Measurements from ENCODE around the gene WASF2.

Gene WASF2

DNA sequence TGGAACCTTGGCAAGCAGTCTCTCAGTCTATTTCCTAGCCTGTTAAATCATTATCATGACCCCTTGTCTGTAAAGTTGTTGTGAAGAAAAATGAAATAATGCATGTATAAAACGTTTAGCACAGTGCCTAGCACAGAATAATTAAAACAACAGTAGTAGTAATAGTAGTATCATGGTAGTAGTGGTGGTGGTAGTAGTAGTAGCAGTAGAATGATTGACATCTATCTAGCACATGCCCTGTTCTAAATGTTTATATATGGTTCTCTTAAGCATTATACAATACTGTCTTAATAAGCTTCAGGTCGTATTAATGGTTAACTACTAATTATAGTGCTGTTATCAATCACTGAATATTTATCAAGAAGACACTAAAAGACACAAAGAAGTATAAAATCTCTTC lies 50.8 kb downstream of the WASF2 start:
- H3K4me2 ChIP-seq (ENCODE audit: insufficient read depth, low read length), result no peak overlapping the region

DNA sequence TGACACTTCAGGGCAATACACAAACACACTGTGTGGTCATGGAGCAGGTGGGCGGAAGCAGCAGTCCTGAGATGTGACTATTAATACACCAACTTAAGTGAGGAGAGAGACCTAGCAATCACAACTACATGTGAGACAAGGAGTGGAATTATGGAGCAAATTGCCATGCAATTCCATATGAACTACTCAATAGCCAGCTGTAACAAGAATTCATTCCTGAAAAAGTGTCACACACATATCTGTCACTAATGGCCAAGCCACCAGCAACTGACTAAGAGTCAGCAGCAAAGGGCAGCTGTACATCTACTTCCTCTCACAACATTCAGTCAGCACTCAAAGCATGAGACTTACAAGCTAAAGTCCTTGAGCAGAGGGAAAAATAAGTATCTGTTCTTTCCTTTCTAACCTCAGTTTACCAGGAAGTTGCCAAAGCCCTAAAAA lies 51.3 kb downstream of the WASF2 start:
- Histone ChIP-seq H4K20me1 (ENCODE audit: insufficient read depth, low read length) (peaks cover 25% of the 10 kb centered on the region; the same call in 1 of the 2 replicates), H3K9me3 (ENCODE audit: insufficient read depth, low read length, severe bottlenecking) (no peaks in the 10 kb centered on the region), H3K79me2 (ENCODE audit: insufficient read depth, low read length) (peaks cover 86% of the 10 kb centered on the region), H3K4me2 (ENCODE audit: insufficient read depth, low read length) (no peak overlapping the region), H3K36me3 (ENCODE audit: insufficient read depth, low read length) (peaks cover 5% of the 10 kb centered on the region; the same call in 1 of the 2 replicates), H3K4me1 (ENCODE audit: insufficient read depth, low read length) (peaks cover 14% of the 10 kb centered on the region), H3K9ac (ENCODE audit: low read depth, low read length) (no peak overlapping the region), H3K27me3 (ENCODE audit: insufficient read depth, low read length, poor library complexity) (no peaks in the 10 kb centered on the region), H3K27ac (ENCODE audit: low read length) (no peak overlapping the region), H3K4me3 (ENCODE audit: low read depth in 1 of 2, low read length in 2 of 2) (no peak overlapping the region), H2AFZ (ENCODE audit: low read depth, low read length) (no peak overlapping the region)
- TF ChIP-seq EZH2 (IDR thresholded peaks at IDR 0.05; ENCODE audit: borderline replicate concordance, low read depth, low read length, severe bottlenecking), result no peak
- TF ChIP-seq, protein P1, sequence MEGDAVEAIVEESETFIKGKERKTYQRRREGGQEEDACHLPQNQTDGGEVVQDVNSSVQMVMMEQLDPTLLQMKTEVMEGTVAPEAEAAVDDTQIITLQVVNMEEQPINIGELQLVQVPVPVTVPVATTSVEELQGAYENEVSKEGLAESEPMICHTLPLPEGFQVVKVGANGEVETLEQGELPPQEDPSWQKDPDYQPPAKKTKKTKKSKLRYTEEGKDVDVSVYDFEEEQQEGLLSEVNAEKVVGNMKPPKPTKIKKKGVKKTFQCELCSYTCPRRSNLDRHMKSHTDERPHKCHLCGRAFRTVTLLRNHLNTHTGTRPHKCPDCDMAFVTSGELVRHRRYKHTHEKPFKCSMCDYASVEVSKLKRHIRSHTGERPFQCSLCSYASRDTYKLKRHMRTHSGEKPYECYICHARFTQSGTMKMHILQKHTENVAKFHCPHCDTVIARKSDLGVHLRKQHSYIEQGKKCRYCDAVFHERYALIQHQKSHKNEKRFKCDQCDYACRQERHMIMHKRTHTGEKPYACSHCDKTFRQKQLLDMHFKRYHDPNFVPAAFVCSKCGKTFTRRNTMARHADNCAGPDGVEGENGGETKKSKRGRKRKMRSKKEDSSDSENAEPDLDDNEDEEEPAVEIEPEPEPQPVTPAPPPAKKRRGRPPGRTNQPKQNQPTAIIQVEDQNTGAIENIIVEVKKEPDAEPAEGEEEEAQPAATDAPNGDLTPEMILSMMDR (IDR thresholded peaks at IDR 0.05; ENCODE audit: borderline replicate concordance, extremely low read depth, low read length, poor library complexity, severe bottlenecking), result no peak
- ATAC-seq (ENCODE audit: insufficient read depth, low read depth) (no peak), DNase-seq (no peak)

More for the DNA sequence above, 50.8 kb downstream of the WASF2 start:
- TF ChIP-seq, protein P1 (IDR thresholded peaks at IDR 0.05; ENCODE audit: borderline replicate concordance, extremely low read depth, low read length, poor library complexity, severe bottlenecking), result no peak
- no peak for TF ChIP-seq EZH2 (IDR thresholded peaks at IDR 0.05; ENCODE audit: borderline replicate concordance, low read depth, low read length, severe bottlenecking)
- no peaks in the 10 kb centered on the region for H3K27me3 ChIP-seq (ENCODE audit: insufficient read depth, low read length, poor library complexity)
- peaks cover 85% of the 10 kb centered on the region for H3K79me2 ChIP-seq (ENCODE audit: insufficient read depth, low read length)
- H4K20me1 ChIP-seq (ENCODE audit: insufficient read depth, low read length), result peaks cover 23% of the 10 kb centered on the region; the same call in 1 of the 2 replicates
- DNase-seq (no peak), ATAC-seq (ENCODE audit: insufficient read depth, low read depth) (no peak)
- no peak overlapping the region for H3K27ac ChIP-seq (ENCODE audit: low read length)
- peaks cover 14% of the 10 kb centered on the region for H3K4me1 ChIP-seq (ENCODE audit: insufficient read depth, low read length)
- no peak overlapping the region for H3K9ac ChIP-seq (ENCODE audit: low read depth, low read length)
- H3K36me3 ChIP-seq (ENCODE audit: insufficient read depth, low read length), result peaks cover 5% of the 10 kb centered on the region; the same call in 1 of the 2 replicates
- H3K9me3 ChIP-seq (ENCODE audit: insufficient read depth, low read length, severe bottlenecking), result no peaks in the 10 kb centered on the region
- H3K4me3 ChIP-seq (ENCODE audit: low read depth in 1 of 2, low read length in 2 of 2), result no peak overlapping the region
- H2AFZ ChIP-seq (ENCODE audit: low read depth, low read length), result no peak overlapping the region

DNA sequence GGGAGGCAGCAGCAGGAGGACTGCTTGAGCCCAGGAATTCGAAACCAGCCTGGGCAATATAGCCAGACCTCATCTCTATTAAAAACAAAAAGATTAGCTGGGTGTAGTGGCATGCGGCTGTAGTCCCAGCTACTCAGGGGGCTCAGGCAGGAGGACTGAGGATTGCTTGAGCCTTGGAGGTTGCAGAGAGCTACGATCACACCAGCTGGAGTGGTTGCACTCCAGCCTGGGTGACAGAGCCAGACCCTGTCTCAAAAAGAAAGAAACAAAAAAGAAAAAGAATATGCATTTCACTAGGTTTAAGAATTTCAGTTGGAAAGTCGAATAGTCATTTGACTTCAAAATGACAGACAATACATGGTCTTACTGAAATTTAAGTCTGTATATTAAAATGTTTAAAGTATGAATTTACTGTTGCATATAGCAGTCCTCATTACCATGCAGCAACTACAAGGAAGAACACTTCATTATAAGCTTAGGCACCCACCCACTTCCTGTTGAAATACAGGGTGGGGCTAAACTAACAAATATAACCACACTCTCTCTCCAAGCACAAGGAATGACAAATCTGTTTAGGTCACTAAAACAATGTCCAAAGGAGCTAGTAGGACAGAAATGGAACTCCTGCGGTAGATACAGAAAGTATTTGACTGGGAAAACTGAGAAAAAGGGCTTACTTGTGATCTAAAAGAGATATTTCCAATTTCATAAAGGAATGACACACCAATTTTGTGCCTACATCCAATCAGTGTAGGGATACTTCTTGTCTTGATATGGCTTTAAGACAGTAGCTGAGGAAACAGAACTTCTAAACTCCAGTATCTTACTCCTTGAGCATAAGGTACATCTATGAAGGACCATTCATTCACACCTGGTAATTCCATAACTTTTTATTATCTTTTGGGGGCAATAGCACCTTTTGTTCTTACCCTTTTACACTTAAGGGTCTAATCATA lies 53.5 kb downstream of the WASF2 start:
- Histone ChIP-seq H3K79me2 (ENCODE audit: insufficient read depth, low read length) (peaks cover 93% of the 10 kb centered on the region), H3K9me3 (ENCODE audit: insufficient read depth, low read length, severe bottlenecking) (no peaks in the 10 kb centered on the region), H3K9ac (ENCODE audit: low read depth, low read length) (no peak overlapping the region), H3K27me3 (ENCODE audit: insufficient read depth, low read length, poor library complexity) (no peaks in the 10 kb centered on the region), H3K4me2 (ENCODE audit: insufficient read depth, low read length) (no peak overlapping the region), H4K20me1 (ENCODE audit: insufficient read depth, low read length) (peaks cover 37% of the 10 kb centered on the region; the same call in 1 of the 2 replicates), H3K27ac (ENCODE audit: low read length) (no peak overlapping the region), H3K4me1 (ENCODE audit: insufficient read depth, low read length) (peaks cover 18% of the 10 kb centered on the region), H3K4me3 (ENCODE audit: low read depth in 1 of 2, low read length in 2 of 2) (no peak overlapping the region), H3K36me3 (ENCODE audit: insufficient read depth, low read length) (peaks cover 5% of the 10 kb centered on the region; the same call in 1 of the 2 replicates), H2AFZ (ENCODE audit: low read depth, low read length) (no peak overlapping the region)
- TF ChIP-seq, protein P1 (IDR thresholded peaks at IDR 0.05; ENCODE audit: borderline replicate concordance, extremely low read depth, low read length, poor library complexity, severe bottlenecking), result no peak
- no peak for TF ChIP-seq EZH2 (IDR thresholded peaks at IDR 0.05; ENCODE audit: borderline replicate concordance, low read depth, low read length, severe bottlenecking)
- DNase-seq, result peak; percentile 24
- ATAC-seq (ENCODE audit: insufficient read depth, low read depth), result peak; percentile 97

All from DND-41 (cell line).